ENCODE data around the gene CLK2. TPM values are rescaled to one million over a fixed set of nuclear protein-coding genes. Genes with fewer than 3 reads are reported as not detected.

Gene CLK2
- total and polyA plus RNA-seq, 9 of the 15 experiments (the other 6 are each of a cell fraction or from before 2014, with no cell fraction given), result 13.5 to 81.4 (median 39.6) TPM

- TF ChIP-seq ZNF507 (tag; conservative IDR thresholded peaks at IDR 0.05) (no peak), ESRRA (IDR thresholded peaks at IDR 0.05; ENCODE audit: borderline replicate concordance, low read depth) (peak; percentile 68; the same call in 1 of the 2 replicates), SPI1 (IDR thresholded peaks at IDR 0.05; ENCODE audit: borderline replicate concordance, low read depth, low read length) (no peak), WHSC1 (IDR thresholded peaks at IDR 0.05; ENCODE audit: low read length) (no peak), FIP1L1 (IDR thresholded peaks at IDR 0.05; ENCODE audit: low read depth, low read length, poor library complexity, severe bottlenecking) (peak; percentile 81), PTBP1 (IDR thresholded peaks at IDR 0.05; ENCODE audit: low read depth, low read length) (peak; percentile 96), CC2D1A (IDR thresholded peaks at IDR 0.05) (peak; percentile 90), TFE3 (CRISPR knock-in tag; IDR thresholded peaks at IDR 0.05) (no peak), GATAD2B (IDR thresholded peaks at IDR 0.05; ENCODE audit: borderline replicate concordance) (peak; percentile 100), ZNF174 (CRISPR knock-in tag; IDR thresholded peaks at IDR 0.05) (no peak), ZNF408 (CRISPR knock-in tag; IDR thresholded peaks at IDR 0.05; ENCODE audit: low read depth) (no peak)
Measured at GRCh38 chr1:155244368-155245162, 28.7 kb downstream of the CLK2 start (continued).
